Mucosa of gallbladder (tissue), 1 donor: ENCODE results near the gene MYH11. TPM values are rescaled to one million over a fixed set of nuclear protein-coding genes. Genes with fewer than 3 reads are reported as not detected.
A peak's percentile ranks its signal among the peaks of the same experiment; 100 is the strongest.
"Not testable (repeated sequence)": the region's sequence is repeated elsewhere in the genome, so short reads cannot be mapped to it uniquely, and the experiment has no call there.

ENCODE experiments used
- DNase-seq: peaks from one replicate; pipeline ENCODE4 v3.0.0-alpha.2; 2020; ENCODE audit warnings: low spot score
- total RNA-seq: library from RNA; stranded (reverse); gene quantifications from one replicate; pipeline ENCODE4 v1.2.1, GENCODE V29; 2021
- donor health status: DM: no; HTN: no; CAD: no.

MYH11 gene
- total RNA-seq, 1 donor from 2014 or later: 1,761 TPM

DNA sequence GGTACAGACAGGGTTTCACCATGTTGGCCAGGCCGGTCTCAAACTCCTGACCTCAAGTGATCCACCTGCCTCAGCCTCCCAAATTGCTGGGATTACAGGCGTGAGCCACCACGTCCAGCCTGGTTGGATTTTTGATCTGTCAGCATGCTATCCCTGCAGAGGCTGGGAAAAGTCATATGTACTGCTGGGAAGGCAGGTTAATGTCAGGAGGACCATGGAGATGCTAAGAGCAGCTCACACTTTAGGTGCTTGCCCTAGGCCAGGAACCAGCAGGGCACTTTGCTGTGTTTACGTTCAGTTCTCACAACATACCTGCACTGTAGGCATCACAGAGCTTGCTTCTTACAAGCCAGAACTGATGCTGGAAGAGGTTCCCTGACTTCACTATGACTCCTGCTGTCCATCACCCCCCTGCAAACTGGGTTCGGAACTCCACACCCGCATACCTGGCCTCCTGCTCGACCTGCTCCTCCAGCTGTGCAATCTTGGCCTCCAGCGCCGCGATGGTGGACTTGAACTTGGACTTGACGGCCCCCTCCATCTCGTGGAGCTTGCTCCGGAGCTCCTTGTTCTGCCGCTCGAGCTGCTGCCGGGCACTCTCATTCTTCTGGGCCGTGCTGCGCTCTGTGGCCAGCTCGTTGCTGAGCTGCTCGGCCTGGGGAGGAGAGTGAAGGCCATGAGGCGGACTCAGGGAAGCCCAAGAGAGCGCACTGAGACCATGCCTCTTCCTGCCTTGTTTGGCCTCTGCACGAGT lies 140.0 kb downstream of the MYH11 start:
- DNase-seq: no peak

DNA sequence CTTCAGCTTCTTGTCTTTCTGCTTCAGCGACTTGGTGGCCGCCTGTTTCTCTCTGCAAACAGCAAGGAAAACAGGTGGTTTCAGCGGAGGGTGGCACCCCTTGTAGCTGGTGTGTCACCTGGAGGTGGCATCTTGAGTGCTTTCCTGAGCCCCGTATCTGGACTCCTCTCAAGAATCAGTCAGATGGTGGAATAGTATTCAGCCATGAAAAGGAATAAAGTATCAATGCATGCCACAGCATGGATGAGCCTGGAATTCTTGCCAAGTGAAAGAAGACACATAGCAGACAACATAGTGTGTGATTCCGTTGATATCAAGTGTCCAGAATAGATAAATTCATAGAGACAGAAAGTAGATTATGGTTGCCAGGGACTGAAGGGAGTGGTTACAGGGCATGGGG lies 141.6 kb downstream of the MYH11 start:
- DNase-seq: no peak

DNA sequence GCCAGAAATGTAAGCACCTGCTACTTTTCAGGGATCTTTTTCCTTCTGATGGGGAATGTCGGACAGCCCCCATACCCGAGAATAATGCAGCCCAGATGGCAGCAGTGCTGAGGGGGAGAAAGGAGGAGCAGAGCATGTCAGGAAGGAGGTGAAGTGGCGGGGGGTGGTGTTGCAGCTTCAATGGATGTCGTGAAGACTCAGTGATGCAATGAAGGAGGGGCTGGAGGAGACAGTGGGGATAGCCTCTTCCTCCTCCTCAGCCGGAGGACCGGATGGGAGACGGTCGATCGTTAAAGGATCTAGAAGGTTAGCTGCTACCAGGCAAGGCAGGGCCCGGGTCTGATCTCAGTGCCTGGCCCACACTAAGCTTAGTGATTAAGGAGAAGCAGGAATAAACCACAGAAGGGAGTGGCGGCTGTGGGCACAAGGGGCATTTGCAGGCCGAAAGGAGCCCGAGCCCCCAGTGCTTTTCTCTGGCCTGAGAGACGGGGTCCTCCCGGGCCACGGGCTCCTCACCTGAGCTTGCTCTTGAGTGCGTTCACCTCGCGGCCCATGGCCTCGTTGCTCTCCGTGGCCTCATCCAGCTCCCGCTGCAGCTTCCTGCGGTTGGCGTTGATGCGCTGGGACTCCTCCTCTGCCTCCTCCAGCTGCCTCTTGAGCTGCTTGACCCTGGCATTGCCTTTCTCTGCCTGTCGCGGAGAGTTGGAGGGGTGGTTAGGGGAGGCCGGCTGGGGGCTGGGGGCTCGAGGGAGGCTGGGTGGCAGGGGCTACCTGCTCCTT lies 142.2 kb downstream of the MYH11 start:
- DNase-seq: no peak

DNA sequence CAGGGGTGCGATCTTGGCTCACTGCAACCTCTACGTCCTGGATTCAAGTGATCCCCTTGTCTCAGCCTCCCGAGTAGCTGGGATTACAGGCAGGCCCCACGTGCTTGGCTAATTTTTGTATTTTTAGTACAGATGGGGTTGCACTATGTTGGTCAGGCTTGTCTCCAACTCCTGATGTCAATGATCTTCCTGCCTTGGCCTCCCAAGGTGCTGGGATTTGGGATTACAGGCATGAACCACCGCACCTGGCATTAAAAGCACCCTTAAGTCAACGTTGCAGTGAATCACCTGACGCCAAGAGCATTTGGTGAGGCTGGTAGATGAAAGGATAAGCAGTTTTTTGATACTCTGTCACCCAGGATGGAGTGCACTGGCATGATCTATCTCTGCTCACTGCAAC lies 147.8 kb downstream of the MYH11 start:
- DNase-seq: no peak

DNA sequence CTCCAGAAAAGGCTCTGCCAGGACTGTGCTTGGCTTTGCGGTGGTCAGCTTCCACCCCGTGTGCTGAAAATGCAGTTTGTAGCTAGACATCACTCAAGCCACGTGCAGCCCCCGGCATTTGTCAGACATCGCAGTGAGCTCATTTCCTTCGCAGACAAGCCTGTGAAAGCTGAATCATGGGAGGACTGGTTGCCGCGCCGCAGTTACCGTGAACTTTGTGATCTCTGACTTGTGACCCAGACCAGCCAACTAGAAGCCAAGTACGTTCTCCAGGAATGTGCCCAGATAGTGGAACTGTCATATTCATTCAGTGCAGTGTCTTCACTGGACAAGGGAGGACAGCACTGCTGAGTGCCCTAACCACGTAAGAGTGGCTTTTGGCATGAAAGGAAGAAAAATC lies 148.7 kb downstream of the MYH11 start:
- DNase-seq: no peak

DNA sequence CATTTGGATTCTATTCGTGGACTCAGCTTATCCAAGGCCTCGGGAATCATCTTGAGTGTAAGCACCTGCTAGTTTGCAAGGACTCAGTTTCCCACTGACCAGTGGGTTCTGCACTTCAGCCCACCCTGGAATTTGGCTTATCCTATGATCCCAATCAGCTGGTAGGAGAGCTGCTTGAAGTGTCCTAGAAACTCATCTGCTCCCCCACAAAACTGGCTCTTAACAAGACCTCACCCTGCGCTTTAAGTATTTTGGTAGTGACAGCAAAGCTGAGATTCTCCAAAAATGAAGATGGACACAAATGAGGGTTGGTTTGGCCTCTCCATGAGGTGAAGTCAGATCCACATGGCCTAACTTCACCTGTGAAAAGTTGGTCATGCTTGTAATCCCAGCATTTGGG lies 149.5 kb downstream of the MYH11 start:
- DNase-seq: no peak

DNA sequence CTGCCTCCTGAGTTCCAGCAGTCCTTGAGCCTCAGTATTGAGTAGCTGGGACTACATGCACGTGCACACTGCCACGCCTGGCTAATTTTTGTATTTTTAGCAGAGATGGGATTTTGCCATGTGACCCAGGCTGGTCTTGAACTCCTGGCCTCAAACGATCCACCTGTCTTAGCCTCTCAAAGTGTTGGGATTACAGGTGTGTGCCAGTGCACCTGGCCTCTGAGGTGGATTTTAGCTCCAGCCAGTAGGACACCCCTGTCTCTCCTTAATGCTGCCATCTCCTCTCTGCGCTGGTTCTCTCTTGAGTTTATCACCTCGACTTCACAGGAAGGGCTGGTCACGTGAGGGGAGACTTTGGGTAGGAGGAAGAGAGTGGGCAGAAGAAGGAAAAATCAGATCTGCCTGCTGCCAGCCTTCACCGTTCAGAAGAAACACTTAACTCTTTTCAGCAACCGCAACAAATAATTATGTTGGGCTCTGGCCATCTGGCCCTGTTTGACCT lies 151.7 kb downstream of the MYH11 start:
- DNase-seq: no peak

DNA sequence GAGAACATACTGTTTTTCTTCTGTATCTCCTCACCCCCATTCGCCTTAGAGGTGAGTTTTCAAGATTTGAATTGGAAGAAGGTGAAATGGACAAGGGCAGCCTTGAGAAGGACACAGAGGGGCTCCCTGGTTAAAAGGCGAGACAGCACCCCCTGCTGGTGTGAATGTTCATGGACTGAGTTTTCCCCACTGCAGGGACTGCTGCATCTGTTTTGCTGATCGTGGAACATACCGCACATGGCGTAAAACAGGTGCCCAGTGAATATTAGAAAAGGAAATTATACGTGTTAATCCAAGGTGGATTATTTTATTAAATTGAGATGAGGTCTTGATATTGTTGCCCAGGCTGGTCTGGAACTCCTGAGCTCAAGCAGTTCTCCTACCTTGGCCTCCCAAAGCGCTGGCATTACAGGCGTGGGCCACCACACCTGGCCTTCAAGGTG lies 152.3 kb downstream of the MYH11 start:
- peak; percentile 72 for DNase-seq

DNA sequence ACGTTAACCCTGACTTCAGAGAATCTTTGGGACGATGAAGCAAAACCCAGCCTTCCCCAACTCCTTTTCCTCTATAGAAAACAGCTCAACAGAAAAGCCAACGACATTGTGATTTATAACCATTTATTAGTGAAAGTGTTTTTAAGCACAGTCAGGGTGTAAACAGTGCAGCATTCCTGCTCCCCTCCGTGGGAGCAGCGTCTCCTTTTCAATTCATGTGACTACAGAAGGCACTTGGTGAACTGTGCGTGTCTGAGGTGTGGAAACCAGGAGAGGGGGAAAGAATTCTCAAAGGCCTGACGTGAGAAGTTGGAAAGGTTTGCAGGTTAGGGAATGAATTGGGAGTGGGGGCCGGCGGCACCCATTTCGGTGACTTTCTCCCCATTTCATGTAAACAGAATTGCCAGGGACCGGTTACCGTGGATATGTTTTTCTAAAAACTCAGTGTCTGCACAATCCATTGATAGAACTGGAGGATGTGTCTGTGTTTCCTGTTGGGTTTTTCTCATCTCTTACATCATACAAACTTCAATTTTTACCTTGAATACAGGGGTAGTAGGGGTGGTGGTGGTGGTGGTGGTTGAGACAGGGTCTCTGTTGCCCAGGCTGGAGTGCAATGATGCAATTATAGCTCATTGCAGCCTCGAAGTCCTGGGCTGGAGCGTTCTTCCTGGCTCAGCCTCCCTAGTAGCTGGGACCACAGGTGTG lies 153.6 kb downstream of the MYH11 start:
- no peak for DNase-seq

DNA sequence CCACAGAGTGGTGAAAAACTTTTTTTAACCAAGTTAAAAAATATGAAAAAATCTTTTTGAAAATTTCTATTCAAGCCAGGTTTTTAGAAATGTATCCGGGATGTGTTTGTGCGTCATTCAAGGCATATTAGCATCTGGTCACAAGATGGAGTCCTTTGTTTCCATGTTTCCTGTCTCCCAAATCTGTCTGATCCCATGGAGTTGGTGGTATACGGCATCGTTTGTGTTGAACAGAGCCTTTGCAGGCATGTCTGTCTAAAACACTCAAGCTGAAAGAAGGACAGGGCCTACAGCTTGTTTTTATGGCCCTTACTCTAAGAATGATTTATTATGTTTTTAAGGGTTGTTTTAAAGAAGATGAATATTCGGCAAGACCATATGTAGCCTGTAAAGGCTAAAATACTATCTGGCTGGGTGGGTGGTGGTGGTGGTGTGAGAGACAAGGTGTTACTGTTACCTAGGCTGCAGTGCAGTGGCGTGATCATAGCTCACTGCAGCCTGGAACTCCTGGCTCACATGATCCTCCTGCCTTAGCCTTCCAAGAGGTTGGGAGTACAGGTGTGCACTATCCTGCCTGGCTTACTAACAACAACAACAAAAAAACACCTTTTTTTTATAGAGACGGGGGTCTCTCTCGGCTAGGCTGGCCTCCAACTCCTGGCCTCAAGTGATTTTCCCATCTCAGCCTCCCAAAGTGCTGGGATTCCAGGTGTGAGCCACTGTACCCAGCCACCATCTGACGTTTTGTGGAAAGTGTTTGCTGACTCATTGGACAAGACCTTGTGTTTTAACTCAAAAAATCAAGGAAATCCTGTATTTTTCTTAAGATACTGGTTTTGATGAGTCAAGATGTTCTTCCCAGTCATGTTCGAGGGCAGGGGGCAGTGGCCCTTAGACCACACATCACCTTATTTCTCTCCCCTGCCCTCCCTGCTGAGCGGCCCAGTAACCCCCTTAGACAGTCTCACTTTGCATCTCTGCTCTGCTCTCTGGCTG lies 154.6 kb downstream of the MYH11 start:
- DNase-seq: no peak

DNA sequence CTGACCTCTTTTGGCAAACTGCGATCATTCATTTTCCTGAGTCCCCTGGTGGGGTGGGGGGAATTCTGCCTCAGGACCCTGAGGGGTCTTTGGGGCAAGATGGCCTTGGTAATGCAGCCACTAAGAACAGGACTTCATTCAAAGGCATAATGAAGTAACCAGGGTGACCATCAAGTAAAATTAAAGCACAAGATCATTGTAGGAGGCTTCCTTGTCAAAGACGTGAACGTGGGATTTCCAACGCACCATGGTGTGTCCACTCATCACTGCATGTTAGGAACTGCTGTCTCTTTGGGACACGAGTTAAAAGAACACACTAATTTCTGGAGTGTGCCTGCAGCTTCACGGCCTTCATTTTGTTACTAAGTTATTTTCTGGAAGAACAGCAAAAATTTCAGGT lies 155.5 kb downstream of the MYH11 start:
- DNase-seq: no peak

DNA sequence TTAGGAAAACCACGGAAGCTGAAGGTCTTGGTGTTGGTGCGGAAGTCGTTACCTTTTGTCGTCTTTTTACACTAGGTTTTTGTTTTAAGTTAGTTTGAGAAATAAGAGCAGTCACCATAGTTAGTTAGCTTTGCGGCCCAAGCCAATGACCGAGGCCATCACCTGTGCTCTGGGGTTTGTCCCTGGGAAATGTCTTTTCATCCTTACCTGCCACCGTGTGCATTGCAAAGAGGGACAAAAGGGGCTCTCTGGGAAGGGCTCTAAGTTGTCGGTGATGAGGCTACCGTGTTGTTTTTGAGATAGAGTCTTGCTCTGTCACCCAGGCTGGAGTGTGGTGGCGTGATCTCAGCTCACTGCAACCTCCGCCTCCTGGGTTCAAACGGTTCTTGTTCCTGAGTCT lies 157.0 kb downstream of the MYH11 start:
- DNase-seq: no peak

DNA sequence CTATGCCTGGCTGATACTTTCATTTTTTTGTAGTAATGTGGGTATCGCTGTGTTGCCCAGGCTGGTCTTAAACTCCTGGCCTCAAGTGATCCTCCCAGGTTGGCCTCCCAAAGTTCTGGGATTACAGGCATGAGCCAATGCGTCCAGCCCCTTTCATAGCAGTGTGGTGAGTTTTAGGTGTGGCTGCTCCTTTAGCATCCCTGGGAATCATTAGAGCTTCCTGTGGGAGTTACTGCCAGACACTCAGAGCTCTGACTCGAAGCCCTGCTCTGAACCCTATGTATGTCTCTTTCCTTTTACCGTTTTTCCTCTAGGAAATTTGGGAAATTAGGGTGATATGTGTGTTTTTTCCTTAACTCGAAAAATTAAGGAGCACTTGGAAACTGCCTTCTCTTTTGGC lies 162.3 kb downstream of the MYH11 start:
- DNase-seq: no peak

DNA sequence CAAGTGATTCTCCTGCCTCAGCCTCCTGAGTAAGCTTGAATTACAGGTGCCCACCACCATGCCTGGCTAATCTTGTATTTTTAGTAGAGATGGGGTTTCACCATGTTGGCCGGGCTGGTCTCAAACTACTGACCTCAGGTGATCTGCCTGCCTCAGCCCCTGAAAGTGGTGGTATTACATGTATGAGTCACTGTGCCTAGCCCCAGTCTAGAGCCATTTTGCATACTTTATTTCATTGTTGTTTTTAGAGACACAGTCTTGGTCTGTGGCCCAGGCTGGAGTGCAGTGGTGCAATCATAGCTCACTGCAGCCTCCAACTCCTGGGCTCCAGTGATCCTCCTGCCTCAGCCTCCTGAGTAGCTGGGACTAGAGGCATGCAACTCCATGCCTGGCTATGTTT lies 164.3 kb downstream of the MYH11 start:
- not testable (repeated sequence) for DNase-seq

DNA sequence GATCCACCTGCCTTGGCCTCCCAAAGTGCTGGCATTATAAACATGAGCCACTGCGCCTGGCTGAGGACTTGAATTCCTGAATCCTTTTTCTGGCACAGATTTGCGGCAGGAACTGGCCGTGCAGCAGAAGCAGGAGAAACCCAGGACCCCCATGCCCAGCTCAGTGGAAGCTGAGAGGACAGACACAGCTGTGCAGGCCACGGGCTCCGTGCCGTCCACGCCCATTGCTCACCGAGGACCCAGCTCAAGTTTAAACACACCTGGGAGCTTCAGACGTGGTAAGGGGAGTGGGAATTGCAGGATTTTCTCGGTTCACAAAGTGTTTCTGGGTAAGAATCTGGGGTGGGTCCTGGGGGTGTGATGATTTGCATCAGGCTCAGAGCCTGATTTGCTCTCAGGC lies 165.8 kb downstream of the MYH11 start:
- no peak for DNase-seq

DNA sequence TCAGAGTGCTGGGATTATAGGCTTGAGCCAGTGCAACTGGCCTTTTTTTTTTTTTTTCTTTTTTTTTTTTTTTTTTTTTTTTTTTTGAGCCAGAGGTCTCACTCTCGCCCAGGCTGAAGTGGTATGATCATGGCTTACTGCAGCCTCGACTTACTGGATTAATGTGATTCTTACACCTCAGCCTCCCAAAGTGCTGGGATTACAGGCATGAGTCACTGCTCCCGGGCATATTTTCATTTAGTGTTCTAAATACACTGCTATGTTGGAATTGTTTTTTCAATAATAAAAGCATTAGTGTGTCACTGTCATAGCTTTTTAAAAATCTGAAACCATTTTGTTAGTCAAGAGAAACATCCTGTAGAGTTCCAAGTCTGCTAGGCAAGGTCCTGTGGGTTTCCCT lies 166.5 kb downstream of the MYH11 start:
- DNase-seq: no peak

DNA sequence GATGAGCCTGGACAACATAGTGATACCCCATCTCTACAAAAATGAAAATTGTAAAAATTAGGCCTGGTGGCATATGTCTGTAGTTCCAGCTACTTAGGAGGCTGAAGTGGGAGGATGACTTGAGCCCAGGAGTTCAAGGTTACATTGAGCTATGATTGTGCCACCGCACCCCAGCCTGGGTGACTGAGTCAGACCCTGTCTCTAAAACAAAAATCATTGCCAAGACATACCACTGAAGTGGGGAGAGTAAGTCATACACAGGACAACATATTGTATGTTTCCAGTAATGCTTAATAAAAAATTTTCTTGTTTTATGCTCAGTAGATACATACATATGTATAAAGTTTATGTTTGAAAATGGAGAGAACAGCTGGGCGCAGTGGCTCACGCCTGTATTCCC lies 167.5 kb downstream of the MYH11 start:
- no peak for DNase-seq

DNA sequence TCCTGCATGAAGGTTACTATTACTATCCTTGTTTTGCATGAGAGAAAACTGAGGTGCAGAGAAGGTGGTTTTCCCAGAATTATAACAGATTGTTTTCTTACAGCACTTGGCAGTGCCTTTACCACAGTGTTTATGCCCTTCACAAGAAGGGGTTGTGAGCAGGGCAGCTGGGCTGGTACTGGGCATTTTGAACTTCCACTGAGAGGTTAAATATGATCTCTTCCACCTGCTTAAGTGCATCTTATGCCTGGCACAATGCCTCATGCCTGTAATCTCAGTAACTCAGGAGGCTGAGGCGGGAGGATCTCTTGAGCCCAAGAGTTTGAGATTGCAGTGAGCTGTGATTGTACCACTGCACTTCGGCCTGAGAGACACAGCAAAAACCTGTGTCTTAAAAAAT lies 170.5 kb downstream of the MYH11 start:
- no peak for DNase-seq

DNA sequence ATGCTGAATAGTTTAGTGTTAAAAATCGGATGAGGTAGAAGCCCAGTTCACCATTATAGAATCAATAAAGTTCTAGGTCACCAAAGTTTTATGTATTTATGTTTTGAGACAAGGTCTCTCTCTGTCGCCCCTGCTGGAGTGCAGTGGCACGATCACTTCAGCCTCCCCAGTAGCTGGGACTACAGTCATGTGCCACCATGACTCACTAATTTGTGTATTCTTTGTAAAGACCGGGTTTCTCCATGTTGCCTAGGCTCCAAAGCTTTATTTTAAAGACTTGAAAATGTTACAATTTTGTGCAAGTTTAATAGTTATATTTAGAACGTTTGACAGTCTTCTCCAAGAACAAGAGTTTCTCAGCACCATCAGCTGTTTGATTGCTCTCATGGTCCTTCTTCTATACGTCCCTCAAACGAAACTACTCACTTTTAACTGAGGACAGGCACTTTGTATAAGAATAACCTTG lies 174.7 kb downstream of the MYH11 start:
- DNase-seq: no peak

DNA sequence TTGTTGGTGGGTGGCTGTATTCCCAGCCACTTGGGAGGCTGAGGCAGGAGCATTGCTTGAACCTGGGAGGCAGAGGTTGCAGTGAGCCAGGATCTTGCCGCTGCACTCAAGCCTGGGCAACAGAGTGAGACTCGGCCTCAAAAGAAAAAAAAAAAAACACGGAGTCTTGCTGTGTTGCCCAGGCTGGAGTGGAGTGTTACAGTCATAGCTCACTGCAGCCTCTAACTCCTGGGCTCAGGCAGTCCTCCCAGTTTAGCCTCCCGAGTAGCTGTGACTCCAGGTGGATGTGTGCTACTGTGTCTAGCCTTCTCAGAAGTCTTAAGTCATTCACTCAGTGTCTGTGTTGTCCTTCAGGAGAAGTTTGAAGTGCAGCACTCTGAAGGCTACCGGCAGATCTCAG lies 179.4 kb downstream of the MYH11 start:
- DNase-seq: no peak

DNA sequence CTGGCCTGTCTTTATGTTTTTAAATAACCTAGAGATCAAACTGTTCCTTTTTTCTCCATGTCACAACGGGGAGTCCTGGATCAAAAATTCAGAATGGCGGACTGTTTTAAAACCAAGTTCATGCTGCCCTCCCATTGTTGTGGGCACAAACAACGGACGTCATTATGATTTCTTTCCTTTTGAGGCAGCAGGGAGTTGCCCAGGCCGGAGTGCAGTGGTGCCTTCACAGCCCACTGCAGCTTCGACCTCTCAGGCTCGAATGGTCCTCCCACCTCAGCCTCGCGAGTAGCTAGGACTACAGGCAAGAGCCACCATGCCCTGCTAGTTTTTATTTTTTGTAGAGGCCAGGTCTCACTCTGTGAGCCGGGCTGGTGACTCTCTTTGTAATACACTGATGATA lies 180.3 kb downstream of the MYH11 start:
- no peak for DNase-seq
